GM18868 (cell line): ENCODE measurements around the gene CLDN5.

Experiments used
- ATAC-seq: cut with Tn5 transposase; IDR thresholded peaks from one replicate; pipeline ENCODE4 v1.9.1; 2021; ENCODE audit warnings: mild to moderate bottlenecking, moderate library complexity; ENCODE audit not compliant: unreplicated experiment

Gene CLDN5

GRCh38 chr22:19523240-19524169 lies 705 bp downstream of the CLDN5 start:
- no peak for ATAC-seq

- no peak for ATAC-seq
Measured at GRCh38 chr22:19522881-19523239, 1.4 kb downstream of the CLDN5 start.

GRCh38 chr22:19522190-19522880 lies 1.9 kb downstream of the CLDN5 start:
- no peak for ATAC-seq

DNA sequence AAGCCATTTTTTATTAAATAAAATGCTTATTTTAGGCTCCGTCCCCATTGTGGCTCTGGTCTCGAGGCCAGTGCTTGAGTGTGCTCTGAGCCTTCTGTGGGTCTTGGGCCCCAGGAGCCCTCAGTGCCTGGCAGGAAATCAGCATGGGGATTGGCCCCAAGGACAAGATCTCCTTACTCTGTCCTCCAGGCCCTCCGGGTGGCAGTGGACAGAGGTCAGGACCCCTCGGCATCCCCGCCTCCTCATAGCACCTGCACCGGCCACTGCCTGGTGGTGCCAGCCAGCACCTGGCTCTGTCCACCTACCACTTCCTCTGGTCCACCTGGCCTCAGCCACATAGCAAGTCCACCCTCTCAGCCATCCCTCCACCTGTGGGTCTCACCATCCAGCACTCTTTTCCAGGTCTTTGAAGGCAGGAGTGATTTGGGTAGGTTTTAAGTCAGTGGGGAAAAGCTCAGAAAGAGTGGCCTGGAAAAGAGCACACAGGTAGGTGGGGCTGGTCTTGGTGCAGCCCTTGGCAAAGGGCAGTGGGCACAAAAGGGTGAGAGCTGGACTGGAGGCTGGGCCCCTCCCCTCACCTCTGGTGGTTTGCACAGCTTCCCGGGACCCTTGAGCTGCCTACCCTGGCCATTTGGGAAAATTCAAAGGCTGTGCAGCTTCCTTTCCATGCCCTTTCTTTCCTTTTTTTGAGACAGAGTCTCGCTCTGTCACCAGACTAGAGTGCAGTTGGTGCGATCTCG lies 3.5 kb downstream of the CLDN5 start:
- ATAC-seq: no peak

DNA sequence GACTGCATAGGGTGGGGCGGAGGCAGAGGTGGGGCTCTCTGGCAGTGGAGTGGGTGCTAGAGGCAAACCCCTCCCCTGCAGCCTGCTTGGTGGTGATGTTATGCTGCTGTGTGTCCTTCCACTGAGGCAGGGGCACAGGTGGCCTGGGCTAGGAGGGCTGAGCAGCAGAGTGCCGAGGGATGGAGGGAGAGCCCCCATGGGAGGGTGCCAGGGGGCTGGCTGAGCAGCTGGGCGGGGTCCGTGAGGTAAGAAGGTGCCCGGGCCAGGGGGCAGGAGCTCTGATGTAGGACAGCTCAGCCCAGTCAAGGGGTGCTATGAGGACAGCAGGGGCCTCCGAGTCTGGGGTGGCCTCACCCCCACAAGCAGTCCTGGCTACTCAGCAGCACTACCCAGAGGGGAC lies 4.2 kb downstream of the CLDN5 start:
- no peak for ATAC-seq

GRCh38 chr22:19519041-19519926 lies 4.9 kb downstream of the CLDN5 start:
- ATAC-seq: no peak

DNA sequence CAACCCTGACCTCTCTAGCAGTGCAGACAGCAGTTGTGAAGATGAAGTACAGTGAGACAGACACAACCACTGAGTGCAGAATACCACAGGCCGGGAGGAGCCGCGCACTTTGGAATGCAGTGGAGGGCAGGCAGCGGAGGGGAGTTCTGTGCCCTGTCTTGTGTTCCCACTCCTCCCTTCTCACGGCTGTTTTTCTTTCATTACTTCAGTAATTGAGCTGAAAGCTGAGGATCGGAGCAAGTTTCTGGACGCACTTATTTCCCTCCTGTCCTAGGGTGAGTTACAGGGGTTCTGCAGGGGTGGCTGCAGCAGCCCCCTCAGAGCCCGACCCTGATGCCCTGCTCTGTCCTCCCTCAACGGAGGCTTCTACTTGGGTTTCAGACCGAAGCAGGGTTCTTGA lies 5.6 kb downstream of the CLDN5 start:
- no peak for ATAC-seq

- no peak for ATAC-seq
Measured at GRCh38 chr22:19517919-19518611, 6.1 kb downstream of the CLDN5 start.

GRCh38 chr22:19517171-19517500 lies 7.1 kb downstream of the CLDN5 start:
- ATAC-seq: no peak

GRCh38 chr22:19516378-19517170 lies 7.6 kb downstream of the CLDN5 start:
- no peak for ATAC-seq

- ATAC-seq: no peak
Measured at GRCh38 chr22:19515654-19516377, 8.4 kb downstream of the CLDN5 start.

DNA sequence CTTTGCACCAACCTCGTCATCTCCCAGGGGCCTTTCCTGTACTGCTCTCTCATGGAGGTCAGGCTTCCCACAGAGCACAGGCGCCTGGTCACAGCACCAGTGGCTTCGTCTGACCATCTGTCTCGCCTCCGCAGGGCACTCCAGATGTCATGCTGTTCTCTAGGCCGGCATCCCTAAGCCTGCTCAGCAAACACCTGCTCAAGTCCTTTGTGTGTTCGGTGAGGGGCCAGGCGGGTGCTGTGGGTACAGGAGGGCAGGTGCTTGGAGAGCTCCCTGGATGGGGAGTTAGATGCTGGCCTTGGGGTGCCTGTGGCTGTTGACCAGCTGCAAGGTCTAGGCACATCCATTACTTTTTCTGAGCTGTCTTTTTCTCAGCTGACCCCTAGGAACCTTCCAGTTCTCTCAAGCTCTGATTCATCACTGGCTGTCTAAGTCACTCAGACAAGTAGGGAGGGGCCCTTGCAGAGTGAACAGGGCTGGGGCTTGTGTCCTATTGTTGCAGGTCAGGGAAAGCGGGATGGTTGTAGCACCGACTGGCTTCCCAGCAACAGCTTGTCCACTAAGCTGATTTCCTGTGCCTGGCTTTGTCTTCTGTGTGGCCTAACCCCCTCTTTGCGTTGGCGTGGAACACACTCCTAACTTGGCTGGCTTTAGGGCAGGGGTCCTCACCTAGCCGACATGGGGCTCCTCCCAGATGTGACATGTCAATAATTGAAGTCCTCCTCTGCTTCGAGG lies 9.2 kb downstream of the CLDN5 start:
- no peak for ATAC-seq

DNA sequence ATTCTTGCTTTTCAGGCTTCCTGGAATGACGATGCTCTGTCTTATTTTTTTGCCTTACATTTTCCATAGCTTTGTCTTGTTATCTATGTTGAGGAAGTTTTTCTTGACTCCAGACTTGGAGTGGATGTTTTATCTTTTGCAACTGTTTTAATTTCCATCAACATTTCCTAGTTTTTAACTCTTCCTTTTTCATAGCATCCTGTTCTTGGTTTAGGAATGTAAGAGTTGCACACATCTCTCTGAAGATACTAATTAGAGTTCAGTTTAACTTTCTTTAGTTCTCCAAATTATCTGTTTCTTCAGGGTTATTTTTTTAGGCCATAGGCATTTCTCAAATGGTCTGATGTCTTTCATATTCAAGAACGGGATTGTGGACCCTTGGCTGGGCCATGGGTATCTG lies 10.4 kb downstream of the CLDN5 start:
- ATAC-seq: no peak

- no peak for ATAC-seq
Measured at GRCh38 chr22:19510919-19511341, 13.3 kb downstream of the CLDN5 start.

DNA sequence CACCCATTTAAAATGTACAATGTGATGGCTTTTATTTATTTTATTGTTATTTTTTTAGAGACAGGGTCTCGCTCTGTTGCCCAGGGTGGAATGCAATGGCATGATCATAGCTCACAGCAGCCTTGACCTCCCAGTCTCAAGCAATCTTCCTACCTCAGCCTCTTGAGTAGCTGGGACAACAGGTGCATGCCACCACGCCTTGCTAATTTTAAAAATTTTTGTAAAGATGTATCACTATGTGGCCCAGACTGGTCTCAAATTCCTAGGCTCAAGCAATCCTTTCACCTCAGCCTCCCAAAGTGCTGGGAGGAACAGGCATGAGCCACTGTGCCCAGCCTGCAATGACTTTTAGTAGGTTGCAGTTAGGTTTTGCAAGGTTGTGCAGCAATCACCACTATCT lies 14.3 kb downstream of the CLDN5 start:
- ATAC-seq: no peak

- ATAC-seq: no peak
Measured at GRCh38 chr22:19509191-19509590, 15.0 kb downstream of the CLDN5 start.

DNA sequence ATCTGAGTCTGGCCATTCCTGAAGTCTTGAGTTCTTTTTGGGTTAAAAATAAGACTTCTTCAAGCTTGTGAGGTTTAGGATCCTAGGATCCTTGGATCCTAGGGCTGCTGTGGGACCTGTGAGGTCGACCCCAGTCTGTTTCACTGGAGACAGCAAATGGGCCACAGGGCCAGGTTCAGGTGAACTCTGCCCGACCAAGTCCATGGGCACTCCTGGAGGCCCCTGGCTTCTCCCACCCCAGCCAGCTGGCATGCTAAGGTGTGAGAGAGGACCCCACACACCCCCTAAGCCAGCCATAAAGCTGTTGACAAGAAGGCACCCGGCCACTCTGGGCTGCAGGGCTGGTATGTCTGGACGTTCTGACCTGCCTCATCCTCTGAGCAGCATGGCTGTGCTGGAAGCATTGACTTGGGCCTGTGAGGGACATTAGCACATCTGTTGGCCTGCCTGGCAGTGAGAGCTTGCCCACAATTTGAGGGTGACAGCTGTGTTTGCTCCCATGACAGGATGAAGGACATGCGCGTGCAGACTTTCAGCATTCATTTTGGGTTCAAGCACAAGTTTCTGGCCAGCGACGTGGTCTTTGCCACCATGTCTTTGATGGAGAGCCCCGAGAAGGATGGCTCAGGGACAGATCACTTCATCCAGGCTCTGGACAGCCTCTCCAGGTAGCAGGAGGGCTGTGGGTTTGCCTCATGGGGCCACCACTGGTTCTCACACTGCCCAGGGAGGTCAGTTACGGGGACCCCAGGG lies 16.0 kb downstream of the CLDN5 start:
- ATAC-seq: no peak
